GM21737 (cell line): ENCODE results near the gene JUNB.

Experiments
- ATAC-seq: cut with Tn5 transposase; IDR thresholded peaks from one replicate; pipeline ENCODE4 v1.9.1; 2021; ENCODE audit warnings: mild to moderate bottlenecking, moderate library complexity; ENCODE audit not compliant: unreplicated experiment

JUNB gene

DNA sequence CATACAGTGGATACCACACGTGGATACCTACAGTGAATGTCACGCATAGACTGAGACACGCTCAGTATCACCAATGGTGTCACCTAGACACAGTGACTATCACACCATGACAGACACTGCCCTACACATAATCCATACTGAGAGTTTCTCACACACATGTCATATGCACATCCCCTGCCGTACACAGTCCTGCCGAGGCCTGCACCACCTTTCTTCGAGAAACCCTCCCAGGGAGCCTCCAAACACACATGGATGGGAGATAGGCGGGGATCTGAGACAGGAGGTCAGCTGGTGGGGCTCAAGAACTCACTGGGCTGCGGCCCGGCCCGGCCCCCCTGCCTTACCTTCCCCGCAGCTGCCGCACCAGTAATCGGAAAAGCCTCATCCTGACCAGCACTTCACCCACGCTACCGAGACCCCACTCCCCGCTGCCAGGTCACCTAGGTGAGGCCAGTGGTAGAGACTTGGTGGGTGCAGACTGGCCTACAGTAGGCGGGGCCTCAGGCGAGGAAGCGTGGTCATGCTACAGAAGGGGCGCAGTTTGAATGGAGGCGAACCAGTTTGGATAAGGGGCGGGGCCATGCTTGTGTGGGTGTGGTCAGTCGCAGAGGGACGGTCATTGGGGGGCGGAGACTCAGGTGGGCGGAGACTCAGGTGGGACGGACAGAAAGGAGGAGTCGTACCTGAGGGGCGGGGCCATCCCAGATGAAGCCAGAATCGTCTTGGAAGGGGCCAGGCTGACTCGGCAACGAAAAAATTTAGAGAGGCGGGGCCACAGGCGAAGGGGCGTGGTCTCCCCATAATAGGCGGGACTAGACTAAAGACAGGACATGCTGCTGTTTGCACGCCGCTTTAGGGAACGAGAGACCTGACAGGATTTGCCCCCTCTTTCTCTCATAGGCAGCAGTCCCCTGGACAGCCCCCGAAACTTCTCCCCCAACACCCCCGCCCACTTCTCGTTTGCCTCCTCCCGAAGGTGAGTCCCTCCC is 49.1 kb downstream of the JUNB start:
- ATAC-seq, result no peak

DNA sequence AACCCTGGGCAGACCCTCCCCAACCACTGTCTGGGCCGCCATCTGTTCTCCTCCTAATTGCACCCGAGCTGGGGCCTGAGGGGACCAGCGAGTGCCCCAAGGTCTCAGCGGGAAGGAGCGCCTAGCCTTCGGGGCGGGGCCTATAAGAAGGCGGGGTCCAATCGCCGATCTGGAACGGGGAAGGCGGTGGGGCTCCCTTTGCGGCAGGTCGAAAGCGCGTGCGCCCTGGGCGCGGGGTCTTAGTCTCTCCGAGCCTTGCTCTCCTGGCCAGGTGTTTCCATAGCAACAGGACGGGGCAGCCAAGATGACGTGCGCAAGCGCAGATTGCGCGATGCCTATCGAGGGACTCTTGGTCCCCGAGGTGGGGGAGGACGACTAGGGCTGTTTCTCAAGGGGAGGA is 49.8 kb downstream of the JUNB start:
- no peak for ATAC-seq

DNA sequence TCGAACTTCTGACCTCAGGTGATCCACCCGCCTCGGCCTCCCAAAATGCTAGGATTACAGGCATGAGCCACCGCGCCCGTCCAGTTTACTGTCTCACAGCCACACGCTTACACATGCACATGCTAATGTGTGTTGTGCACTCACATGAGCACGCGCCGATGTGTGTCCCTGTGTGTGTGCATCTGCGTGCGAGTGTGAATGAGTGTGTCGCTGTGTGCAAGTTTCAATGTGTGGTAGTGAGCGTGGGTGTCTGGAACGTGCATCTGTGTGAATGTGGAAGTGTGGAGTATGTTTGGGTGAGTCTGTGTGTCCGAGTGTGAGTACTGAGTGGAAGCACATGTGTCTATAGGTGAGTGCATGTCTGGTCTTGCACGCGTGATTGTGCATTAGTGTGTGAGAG is 51.2 kb downstream of the JUNB start:
- ATAC-seq, result no peak
